GM18517 (cell line): ENCODE measurements around the gene FAM20C.

Experiments
- ATAC-seq: cut with Tn5 transposase; IDR thresholded peaks from one replicate; pipeline ENCODE4 v1.9.1; 2021; ENCODE audit warnings: mild to moderate bottlenecking, moderate library complexity; ENCODE audit not compliant: unreplicated experiment

FAM20C gene

DNA sequence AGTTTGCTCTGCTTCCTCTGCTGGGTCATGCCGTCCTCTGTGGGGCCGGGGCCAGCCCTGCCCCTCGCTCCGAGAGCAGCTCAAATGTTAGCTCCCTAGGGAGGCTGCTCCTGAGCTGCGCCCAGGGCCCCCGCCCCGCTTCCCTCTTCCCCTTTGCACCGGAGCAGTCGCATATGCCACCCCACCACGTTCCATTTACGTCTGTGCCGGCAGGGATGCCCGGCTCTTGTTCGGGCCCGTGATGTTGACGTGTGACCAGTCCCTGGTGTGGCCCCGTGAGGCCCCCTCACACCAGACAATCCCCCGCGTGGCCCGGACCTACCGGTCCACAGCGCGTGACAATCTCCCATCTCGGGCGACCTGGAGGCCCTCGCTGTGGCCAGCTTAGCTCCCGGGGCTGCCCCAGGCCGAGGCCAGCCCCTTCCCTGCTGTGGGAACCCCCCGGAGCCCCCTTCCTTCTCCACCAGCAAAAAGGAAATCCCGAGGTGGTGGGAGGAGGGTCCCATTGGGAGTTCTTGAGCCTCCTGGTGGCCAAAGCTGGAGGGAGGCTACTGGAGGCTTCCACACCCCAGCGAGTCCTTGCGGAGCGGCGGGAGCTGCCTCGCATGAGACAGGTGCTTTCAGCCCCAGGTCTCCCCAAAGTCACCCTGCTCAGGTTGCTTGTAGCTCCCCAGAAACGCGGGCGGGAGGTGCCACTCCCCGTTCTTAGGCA is 15.2 kb downstream of the FAM20C start:
- no peak for ATAC-seq

DNA sequence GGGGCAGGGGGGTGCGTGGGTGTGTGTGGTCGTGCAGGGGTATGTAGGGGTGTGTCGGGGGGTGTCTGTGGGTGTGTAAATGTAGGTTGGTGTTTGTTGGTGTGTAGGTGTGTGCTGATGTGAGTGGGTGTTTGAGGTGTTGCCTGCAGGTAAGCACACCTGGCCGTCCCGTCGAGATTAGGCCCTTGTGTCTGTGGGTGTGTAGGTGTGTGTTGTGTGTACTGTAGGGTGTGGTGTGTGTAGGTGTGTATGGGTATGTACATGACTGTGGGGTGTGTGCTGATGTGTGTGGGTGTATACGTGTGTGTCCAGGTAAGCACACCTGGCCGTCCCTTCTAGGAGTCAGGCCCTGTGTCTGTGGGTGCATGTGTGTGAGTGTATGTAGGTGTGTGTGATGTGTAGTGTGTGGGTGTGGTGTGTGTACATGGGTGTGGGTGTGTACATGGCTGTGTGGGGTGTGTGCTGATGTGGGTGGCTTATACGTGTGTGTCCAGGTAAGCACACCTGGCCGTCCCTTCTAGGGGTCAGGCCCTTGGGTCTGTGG is 15.8 kb downstream of the FAM20C start:
- ATAC-seq, result no peak

DNA sequence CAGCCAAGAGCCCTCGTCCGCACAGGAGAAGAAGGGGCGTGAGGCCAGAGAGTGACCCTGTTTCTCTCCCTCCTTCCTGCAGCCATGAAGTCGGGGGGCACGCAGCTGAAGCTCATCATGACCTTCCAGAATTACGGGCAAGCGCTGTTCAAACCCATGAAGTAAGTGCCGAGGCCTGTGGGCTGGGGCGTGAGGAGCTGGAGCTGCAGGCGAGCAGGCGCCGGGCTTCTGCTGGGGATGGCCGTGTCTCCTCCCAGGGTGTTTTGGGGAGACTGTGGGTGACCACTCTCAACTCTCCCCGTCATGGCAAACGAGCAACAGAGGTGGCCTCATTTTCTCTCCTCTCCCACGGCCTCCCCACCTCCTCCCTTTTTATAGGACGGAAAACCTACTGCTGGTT is 16.4 kb downstream of the FAM20C start:
- ATAC-seq, result no peak

DNA sequence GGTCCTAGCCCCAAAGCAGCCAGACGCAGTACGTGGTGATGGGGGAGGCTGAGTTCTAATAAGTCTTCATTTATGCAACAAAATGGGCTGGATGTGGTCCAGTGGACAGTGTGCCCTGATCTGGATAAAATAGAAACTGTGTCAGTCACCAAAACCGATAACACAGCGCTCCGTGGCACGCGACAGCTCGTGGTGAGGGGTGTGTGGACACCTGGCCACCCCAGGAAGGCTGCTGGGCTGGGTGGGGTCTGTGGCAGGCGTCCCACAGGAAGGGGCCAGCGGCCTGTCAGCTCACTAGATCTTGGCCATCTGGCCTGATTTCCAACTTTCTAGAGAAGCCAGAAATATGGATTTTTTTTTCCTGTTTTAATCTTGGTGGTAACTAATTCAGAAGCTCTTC is 17.0 kb downstream of the FAM20C start:
- no peak for ATAC-seq

DNA sequence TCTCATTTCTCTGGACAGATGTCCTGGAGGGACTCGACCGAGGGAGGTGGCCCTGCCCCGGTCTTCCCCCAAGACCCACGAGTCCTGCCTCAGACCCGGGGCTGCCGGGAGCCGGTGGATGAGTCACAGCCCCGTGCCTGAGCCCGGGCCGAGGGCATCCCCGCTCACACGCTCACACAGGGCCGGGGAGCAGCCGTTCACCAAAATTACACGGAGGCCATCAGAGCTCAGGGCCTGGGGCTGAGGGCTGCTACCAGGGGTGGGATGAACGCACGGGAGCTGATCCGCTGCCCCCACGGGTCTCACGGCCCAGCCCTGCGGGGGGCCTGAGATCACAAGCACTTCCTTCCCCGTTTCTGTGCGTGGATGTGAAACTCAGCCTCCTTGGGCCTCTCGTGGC is 17.5 kb downstream of the FAM20C start:
- ATAC-seq, result no peak

DNA sequence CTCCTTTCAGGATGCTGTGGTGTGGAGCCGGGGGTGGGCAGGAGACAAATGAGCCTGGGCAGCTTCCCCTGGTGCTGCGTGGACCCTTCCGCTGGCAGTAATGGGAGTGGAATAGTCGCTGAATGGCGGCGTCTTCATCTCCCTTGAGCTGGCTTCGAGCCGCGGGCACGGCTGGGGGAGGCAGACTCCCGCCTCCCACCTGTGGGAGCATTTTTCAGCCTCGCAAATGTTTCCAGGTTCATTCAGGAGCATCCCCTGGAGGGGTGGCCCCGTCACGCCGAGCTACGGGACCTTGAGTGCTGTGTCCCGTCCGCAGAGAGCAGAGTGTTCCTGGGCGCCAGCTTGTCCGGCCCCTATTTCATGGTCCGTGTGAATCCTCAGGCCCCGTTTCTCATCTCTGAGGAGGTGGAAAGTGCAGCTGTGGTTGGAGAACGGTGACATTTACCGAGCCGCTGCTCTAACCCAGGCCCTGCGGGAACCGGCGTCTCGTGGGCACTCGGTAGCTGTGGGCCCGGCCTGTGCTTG is 18.1 kb downstream of the FAM20C start:
- ATAC-seq, result no peak

DNA sequence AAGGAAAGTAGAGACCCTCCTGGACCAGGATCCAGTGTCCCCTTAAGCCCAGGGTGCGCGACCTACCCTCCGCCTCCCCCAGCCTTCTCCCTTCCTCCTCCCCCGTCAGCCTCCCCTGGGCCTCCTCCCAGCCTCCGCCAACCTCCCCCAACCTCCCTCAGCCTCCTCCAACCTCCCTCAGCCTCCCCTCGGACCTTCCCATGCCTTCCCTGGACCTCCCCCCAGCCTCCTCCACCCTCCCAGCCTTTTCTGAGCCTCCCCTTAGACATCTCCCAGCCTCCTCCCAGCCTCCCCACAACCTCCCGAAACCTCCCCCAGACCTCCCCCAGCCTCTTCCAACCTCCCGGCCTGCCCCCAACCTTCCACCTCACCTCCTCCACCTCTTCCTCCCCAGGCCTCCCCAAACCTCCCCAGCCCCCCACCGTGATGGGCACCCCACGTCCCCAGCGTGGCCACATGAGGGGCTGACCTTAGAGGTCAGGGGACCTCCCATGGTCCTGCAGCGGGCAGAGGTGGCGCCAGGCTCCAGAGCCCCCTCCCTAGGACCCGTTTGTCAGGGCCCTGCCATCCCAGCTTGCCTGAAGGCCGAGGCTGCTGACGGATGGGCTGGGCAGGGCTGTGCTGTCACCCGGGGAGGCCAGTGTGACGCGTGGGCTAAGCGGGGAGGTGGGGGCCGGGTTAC is 18.8 kb downstream of the FAM20C start:
- no peak for ATAC-seq

DNA sequence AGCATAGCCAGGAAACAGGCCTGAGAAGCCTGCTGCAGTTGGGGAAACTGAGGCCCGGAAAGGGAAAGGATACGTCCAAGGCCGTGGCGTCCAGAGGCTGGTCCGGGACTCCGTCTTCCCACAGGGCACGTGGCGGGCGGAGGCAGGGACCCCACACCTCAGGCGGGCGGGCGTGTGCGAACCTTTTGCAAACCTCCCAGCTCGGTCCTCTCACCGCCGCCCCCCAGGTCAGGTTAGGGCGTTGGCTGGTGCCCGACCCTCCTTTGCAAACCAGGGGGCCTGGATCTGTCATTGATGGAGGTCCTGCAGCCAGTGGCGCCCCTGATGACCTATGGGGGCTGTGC is 19.3 kb downstream of the FAM20C start:
- no peak for ATAC-seq

DNA sequence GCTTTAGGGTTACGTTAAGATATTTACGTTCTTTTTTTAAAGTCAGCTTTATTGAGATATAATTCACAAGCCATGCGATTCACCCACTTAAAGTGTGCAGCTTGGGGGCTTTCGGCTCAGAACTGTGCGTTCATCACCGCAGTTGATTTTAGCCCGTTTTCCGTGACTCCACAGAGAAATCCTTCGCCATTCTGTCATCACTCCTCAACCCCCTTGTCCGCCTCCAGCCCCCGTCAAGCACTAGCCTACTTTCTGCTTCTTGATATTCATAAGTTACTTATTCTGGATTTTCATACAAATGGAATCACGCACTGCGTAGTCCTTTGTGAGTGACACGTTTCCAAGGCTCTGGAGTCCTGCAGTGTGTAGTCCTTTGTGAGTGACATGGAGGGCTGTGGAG is 20.4 kb downstream of the FAM20C start:
- ATAC-seq, result no peak

DNA sequence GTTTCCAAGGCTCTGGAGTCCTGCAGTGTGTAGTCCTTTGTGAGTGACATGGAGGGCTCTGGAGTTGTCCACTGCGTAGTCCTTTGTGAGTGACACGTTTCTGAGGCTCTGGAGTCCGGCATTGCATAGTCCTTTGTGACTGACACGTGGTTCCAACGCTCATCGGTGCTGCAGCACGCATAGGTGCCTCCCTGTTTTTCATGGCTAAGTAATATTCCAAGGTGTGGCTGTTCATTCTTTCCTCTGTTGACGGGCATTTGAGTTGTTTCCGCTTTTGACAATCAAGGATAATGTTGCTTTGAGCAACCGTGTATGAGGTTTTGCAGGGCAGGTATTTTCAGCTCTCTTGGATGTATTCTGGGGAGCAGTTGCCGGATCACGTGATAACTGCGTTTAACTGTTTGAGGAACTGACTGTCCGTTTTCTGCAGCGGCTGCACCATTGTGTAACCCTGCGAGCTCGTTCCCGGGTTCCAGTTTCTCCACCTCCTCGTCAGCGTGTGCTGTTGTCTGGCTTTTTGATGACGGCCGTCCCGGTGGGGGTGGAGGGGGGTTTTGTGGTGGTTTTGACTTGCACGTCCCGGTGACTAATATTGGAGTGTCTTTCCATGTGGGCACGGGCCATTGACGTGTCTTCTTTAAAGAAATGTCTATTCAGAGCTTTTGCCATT is 21.1 kb downstream of the FAM20C start:
- no peak for ATAC-seq

DNA sequence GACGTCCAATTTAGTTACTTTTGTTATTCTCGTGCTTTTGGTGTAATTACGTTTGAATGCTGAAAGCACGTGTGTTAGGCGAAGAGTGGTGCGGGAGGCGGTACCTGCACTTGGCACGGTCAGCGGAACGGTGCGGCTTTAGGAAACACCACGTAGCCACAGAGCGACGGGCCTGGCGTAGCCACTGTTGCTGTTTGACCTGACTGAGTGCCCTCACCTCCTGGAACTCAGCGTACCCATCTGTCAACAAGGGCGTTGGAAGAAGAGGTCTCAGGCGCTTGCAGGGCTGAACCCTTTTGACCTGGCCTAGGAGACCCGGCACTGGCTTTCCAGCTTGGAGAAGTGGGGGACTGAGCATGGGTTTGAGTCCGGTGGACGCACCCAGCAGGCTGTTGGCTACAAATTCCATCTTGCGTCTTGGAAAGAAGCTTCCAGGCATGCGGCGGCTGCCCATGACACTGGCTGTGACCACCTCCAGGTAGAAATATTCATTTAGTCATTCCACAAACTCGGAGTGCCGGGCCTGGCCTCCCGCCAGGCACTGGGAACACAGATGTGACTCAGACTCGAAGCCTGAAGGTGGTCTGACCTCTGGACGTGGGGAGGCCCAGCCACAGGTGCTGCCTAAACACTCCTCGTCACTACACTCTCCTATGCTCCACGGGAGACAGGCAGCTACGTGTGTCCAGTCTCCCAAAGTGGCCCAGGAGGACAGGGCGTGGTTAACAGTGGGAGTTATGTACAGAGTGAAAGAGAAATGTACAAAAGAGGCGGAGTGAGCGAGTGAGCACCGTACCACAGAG is 22.2 kb downstream of the FAM20C start:
- no peak for ATAC-seq

DNA sequence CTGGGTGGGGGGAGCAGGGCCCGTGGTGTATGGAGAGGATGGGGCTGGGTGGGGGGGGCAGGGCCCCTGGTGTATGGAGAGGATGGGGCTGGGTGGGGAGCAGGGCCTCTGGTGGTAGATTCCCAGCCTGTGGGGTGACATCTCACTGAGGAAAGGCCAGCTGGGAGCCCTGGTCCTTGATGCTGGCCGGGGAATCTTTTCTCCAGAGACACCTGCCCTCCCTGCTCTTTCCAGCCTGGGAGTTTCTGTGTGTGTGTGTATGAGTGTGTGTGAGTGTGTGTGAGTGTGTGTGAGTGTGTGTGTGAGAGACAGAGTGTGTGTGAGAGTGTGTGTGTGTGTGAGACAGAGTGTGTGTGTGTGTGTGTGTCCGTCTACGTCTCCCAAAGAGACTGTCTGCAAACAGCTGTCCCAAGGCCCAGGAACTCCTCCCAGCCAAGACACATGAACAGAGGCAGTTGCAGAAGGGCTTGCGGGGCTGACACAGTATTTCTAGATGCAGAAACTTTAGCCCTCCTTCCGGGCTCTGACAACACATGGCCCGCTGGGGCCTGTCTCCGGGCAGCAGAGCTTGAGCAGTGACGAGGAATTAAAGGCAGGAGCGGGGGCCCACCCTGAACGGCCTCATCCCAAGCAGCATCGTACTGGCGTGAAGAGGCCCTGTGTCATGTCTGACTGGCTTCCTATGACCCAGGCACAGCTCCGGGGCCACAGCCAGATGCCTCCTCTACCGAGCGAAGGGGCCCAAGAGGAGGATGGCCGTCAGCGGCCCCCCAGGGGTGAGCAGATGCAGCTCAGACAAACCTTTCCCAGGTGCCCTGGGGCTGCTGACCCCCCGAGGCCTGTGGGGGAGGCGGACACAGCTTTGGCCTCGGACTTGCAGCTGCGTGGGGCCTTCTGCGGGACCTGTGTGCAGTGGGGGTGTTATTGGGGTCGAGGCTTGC is 24.3 kb downstream of the FAM20C start:
- ATAC-seq, result no peak

DNA sequence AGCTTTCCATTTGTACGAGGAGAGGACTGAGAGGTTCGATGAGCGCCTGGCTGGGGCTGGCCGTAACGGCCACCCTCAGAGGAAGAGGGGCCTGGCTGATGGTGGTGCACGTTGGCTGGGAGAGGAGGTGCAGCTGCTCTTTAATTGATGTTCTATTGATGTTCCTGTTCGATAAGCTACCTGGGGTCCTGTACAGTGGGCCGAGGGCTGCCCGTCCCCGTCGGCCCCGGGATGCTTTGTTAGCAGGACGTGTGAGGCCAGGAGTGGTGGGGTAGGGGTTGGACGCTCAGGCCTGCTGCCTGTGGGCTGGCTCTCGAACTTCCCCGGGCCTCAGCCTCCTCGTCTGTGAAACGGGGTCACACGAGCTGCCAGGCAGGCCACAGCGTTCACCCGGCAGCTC is 25.4 kb downstream of the FAM20C start:
- no peak for ATAC-seq

DNA sequence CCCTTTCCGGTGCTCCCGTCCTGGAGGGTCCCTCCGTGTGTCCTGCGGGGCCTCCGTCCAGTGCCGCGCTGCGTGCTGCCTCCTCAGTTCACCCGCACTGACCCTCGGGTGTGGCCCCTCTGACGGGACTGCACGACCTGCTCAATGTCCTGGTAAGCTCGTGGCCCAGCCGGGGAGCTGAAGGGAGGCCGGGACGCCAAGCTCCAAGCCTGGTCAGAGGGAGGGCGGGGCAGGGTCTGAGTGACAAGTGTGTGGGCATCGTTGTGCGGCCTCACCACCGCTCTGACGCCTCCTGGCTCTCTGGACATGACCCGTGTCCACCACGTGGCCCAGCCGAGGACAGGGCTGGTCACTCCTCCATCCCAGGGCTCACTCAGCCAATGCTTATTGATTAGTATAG is 25.9 kb downstream of the FAM20C start:
- no peak for ATAC-seq

DNA sequence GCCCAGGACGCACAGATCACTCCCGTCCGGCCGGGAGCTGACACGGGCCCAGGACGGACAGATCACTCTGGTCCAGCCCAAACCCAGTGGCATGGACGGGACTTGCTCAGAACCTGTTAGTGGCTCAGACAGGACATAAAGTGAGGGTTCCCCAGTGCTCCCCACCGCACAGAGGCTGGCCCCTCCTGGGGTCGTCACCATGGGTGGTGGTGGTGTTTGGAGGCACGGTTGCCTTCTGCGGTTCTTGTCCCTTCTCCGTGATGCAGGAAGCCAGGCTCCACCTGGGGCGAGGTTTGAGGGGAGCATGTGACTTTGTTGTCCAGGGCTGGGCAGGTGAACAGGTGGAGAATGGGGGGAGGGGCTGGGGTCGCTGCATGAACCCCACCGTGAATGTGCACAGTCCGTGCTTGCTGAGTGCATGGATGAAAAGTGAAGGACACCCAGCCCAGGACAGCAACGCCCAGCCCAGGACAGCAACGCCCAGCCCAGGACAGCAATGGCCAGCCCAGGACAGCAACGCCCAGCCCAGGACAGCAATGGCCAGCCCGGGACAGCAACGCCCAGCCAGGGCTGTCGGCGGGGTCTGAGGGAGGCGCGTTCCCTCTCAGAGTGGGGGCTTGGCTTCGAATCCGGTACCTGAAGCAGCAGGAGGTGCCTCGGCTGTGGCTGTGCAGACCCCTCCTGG is 26.7 kb downstream of the FAM20C start:
- ATAC-seq, result no peak

DNA sequence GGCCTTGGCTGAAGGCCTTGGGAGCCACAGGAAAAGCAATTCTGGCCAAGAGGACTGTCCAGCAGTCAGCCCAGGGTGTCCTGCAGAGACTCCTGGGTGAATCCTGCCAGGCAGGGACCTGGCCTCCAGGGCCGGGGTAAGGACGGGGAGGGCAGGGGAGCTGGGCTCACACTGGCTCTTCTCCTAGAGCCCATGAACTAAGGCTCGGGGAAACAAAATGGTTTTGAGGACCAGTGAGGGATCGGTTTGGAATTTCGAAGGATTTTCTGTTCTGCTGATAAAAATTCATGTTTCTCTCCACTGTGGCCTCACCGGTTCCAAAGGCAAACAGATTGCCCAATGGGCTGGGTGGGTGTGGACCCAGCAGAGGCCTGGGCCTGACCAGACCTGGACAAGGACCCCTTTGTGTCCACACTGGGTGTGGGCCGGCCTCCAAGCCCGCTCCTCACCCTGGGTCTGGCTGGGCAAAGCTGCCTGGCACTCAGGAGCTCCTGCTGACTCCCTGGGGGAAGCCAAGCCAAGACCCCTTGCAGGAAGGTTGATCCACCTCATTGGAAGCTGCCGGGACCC is 27.3 kb downstream of the FAM20C start:
- ATAC-seq, result no peak

DNA sequence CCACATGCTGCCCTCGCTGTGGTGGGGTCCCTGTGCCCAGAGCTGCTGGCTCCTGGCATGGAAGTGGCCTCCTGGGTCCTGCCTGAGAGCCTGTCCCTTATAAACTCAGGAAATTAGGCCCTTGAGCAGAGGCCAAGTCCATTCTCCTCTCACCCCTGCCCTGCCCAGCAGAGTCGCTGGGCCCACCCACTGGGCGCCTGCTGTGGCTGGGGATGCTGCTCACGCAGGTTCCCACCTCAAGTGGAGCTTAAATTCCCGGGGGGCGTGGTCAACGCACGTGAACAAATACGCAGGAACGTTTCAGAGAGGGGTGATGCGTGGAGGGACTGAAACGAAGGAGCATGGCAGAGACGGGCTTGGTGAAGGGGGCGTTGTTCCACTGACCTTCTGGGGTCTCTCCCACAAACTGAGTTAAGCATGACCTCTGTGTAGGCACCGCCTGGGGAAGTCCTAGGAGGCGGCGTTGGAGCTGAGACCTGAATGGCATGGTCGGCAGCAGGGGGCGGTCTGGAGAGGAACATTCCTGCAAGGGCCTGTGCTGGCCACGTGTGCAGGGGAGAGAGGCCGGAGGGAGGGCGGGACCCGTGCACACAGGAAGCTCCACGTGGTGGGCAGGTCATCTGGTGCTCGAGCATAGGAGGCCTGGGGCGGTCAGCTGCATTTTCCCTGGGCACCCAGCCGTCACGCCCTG is 27.9 kb downstream of the FAM20C start:
- no peak for ATAC-seq

DNA sequence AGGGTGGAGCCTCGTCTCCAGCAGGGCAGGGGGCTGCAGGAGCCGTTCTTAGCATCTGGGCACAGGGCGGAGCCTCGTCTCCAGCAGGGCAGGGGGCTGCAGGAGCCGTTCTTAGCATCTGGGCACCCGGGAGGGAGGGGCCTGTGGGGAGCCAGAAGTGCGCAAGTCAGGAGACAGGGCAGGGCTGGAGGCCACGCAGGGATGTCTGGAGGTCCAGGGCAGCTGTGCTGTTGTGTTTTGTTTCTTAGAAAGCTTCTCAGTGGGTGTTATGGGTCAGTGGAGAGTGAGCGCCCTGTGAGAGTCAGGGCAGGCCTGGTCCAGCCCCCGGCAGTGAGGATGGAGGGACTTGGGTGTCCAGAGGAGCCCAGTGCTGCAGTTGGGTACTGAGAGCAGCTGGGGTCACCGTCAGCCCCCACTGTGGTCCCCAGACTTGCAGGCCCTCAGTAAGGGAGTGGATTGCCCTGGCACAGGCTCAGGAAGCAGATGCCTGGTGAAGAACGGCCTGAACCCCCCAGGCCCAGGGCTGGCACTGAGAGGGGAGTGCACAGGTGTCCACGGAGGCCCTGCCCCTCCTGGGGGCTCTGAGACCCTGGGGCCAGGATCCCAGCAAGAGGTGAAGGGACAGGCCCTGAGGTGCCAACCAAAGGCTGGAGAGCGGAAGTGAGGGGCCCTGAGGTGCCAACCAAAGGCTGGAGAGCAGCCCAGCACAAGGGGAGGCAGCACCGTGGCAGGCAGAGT is 29.8 kb downstream of the FAM20C start:
- ATAC-seq, result no peak
